ENCODE data around the gene SARS1.

SARS1 gene

GRCh38 chr1:109243860-109244552 is 30.3 kb downstream of the SARS1 start:
- Histone ChIP-seq H3K27me3 (peaks cover 79% of the 10 kb centered on the region), H3K36me3 (peaks cover 11% of the 10 kb centered on the region), H3K27ac (no peak overlapping the region), H3K4me3 (ENCODE audit: low read depth in 1 of 2, low read length in 1 of 2) (no peak overlapping the region), H3K9me3 (no peaks in the 10 kb centered on the region), H3K4me1 (ENCODE audit: control insufficient read depth in 1 of 2, insufficient read depth in 1 of 2, low read depth in 1 of 2, low read length in 1 of 2) (peaks cover 0 to 1% of the 10 kb centered on the region in 2 experiments)
- TF ChIP-seq CTCF (IDR thresholded peaks at IDR 0.05), result no peak

- Histone ChIP-seq H3K4me1 (ENCODE audit: control insufficient read depth in 1 of 2, insufficient read depth in 1 of 2, low read depth in 1 of 2, low read length in 1 of 2) (peaks cover 5 to 12% of the 10 kb centered on the region in 2 experiments), H3K27me3 (peaks cover 89% of the 10 kb centered on the region), H3K9me3 (no peaks in the 10 kb centered on the region), H3K27ac (no peak overlapping the region), H3K36me3 (no peaks in the 10 kb centered on the region), H3K4me3 (ENCODE audit: low read depth in 1 of 2, low read length in 1 of 2) (no peak overlapping the region)
- no peak for TF ChIP-seq CTCF (IDR thresholded peaks at IDR 0.05)
Measured at GRCh38 chr1:109246141-109246551, 32.4 kb downstream of the SARS1 start.

GRCh38 chr1:109247401-109248365 is 34.0 kb downstream of the SARS1 start:
- no peak overlapping the region for H3K4me3 ChIP-seq (ENCODE audit: low read depth in 1 of 2, low read length in 1 of 2)
- no peaks in the 10 kb centered on the region for H3K9me3 ChIP-seq
- H3K36me3 ChIP-seq, result no peaks in the 10 kb centered on the region
- H3K27me3 ChIP-seq, result peaks cover 89% of the 10 kb centered on the region
- H3K27ac ChIP-seq, result no peak overlapping the region
- no peak for TF ChIP-seq CTCF (IDR thresholded peaks at IDR 0.05)
- H3K4me1 ChIP-seq (ENCODE audit: control insufficient read depth in 1 of 2, insufficient read depth in 1 of 2, low read depth in 1 of 2, low read length in 1 of 2), result peaks cover 5 to 12% of the 10 kb centered on the region in 2 experiments

- peaks cover 5 to 12% of the 10 kb centered on the region in 2 experiments for H3K4me1 ChIP-seq (ENCODE audit: control insufficient read depth in 1 of 2, insufficient read depth in 1 of 2, low read depth in 1 of 2, low read length in 1 of 2)
- H3K27me3 ChIP-seq, result peaks cover 89% of the 10 kb centered on the region
- no peaks in the 10 kb centered on the region for H3K36me3 ChIP-seq
- H3K27ac ChIP-seq, result no peak overlapping the region
- H3K9me3 ChIP-seq, result no peaks in the 10 kb centered on the region
- H3K4me3 ChIP-seq (ENCODE audit: low read depth in 1 of 2, low read length in 1 of 2), result no peak overlapping the region
- no peak for TF ChIP-seq CTCF (IDR thresholded peaks at IDR 0.05)
Measured at GRCh38 chr1:109248444-109248796, 34.7 kb downstream of the SARS1 start.

- Histone ChIP-seq H3K27ac (no peak within 1 kb of the TSS), H3K27me3 (peaks cover 89% of the 10 kb centered on the region), H3K4me3 (ENCODE audit: low read depth in 1 of 2, low read length in 1 of 2) (no peak within 1 kb of the TSS), H3K36me3 (no peaks in the 10 kb centered on the region), H3K4me1 (ENCODE audit: control insufficient read depth in 1 of 2, insufficient read depth in 1 of 2, low read depth in 1 of 2, low read length in 1 of 2) (peaks cover 5 to 12% of the 10 kb centered on the region in 2 experiments), H3K9me3 (no peaks in the 10 kb centered on the region)
- no peak for TF ChIP-seq CTCF (IDR thresholded peaks at IDR 0.05)
Measured at GRCh38 chr1:109248797-109249629, 35.3 kb downstream of the SARS1 start, which contains the start of gene CELSR2. CELSR2 (plus strand) TSS chr1:109249539; CDS start chr1:109250080, 541 bp downstream.
